ENCODE measurements around the gene ISOC1.
A peak's percentile ranks its signal among the peaks of the same experiment; 100 is the strongest.

Gene ISOC1

DNA sequence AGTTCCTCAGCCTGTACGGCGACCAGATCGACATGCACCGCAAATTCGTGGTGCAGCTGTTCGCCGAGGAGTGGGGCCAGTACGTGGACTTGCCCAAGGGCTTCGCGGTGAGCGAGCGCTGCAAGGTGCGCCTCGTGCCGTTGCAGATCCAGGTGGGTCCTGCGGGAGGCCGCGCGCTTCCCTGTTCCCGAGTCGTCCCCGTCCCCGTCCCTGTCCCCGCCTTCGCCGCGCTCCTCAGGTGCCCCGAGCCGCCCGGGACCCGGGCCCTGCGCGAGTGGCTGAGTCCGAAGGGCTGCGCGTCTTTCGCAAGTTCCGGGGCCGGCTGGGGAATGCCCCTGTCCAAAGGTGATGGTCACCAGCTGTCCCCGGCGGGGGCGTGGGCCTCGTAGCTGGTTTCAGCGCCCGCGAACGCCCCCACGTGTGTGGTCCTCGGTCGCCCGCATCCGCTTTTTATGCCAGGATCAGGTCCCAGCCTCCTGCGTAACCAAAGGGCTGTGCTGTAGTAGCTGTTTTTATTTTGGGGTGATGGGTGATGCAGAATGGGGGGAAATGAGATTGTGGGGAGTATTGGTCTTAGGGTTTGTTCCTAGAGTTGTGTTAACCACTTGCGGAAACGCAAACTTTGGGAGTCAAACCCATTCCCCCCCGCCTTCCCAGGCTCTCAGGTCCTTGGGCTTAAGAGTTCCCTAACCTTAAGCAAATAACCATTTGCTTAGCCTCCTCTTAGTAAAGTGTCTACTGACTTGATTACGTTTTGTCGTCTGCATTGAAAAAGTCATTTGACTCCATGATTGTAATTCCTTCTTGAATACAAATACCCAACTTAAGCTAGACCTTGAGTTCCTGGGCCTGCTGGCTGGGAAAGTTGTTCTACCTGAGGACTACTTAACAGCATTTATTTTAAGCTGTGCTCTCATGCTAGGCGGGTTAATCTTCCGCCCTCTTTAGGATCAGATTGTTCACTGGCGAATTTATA lies 663 bp downstream of the ISOC1 start:
- peak; percentile 41 for DNase-seq (ENCODE audit: low read depth)

GRCh38 chr5:129096382-129096991 lies 1.9 kb downstream of the ISOC1 start:
- DNase-seq (ENCODE audit: low read depth) = no peak

GRCh38 chr5:129097498-129098296 lies 3.1 kb downstream of the ISOC1 start:
- no peak for DNase-seq (ENCODE audit: low read depth)

DNA sequence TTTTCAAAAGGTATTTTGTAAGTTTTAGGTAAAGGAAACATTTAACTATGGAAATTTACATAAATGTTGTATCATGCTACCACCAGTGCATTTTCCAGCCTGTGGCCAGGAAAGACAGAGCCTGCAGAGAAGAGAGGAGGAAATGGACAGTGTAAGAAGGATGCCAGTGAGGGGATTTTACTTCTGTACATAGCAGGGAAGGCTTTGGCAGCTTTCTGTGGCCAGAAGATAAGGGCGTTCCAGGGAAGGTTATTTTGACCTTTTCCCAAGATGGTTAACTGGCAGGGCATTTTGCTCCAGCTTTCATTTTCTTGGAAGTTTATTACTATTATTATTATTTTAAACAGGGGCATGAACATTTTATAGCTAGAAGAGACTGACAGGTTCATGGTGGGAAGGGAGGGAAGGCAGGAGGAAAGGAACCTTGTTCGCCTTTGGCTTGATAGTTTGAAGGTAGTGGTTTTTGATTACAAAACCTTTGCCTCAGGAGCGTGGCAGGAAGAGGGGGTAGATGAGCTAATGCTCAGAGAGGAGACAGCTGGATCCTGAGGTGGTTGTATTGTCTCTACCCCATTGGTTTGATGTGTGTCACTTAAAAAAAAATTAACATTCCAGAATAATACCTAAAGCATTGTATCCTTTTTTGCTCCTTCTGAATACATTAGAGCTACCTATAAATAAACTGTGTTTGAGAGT lies 4.1 kb downstream of the ISOC1 start:
- DNase-seq (ENCODE audit: low read depth) = no peak

DNA sequence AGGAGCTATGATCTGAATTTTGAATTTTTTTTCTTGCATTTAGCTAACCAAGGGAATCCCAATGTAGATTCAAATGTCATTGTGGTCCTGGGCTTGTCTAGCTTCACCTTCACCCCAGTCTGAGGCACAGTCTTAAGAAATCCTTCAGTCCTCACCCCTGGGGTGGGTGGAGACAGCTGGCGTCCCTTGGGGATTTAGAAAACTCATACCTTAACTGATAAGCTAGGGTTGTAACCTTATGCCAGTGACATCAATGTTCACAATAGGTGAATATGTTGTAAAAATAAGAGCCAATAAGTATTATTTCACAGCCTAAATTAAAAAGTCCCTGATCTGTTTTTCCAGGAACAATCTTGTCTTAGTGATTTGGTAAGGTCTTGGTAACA lies 4.6 kb downstream of the ISOC1 start:
- no peak for DNase-seq (ENCODE audit: low read depth)

- no peak for DNase-seq (ENCODE audit: low read depth)
Observed at GRCh38 chr5:129101794-129102193, 7.2 kb downstream of the ISOC1 start.

GRCh38 chr5:129103397-129103796 lies 8.8 kb downstream of the ISOC1 start:
- DNase-seq (ENCODE audit: low read depth) = no peak

DNA sequence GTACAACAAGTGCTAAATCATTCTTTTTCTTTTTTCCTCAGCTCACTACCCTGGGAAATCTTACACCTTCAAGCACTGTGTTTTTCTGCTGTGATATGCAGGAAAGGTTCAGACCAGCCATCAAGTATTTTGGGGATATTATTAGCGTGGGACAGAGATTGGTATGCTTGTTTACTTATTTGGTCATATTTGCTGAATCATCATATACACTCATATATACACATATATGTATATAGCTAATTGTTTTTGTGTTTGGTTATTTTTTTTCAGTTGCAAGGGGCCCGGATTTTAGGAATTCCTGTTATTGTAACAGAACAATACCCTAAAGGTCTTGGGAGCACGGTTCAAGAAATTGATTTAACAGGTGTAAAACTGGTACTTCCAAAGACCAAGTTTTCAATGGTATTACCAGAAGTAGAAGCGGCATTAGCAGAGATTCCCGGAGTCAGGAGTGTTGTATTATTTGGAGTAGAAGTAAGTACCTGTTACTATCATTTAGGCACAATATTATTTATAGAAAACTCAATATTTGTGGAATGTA lies 10.4 kb downstream of the ISOC1 start:
- DNase-seq (ENCODE audit: low read depth) = no peak

DNA sequence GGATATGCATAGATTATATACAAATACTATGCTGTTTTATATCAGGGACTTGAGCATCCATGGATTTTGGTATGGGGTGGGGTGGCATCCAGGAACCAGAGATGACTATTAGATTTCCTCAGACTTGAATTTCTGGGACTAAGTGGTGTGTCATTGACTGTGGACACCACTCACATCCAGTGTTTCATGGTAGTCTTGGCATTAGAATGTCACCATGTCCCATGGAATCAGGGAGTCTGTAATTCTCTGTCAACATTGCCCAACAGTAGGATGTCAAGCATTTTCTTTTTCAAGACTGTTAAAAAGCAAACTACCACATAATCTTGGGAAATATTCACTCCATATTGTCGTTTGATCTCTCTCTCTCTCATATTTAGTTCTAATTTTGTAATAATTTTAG lies 13.1 kb downstream of the ISOC1 start:
- DNase-seq (ENCODE audit: low read depth) = no peak

GRCh38 chr5:129110742-129111141 lies 16.2 kb downstream of the ISOC1 start:
- no peak for DNase-seq (ENCODE audit: low read depth)

GRCh38 chr5:129111351-129111750 lies 16.8 kb downstream of the ISOC1 start:
- DNase-seq (ENCODE audit: low read depth) = no peak

- no peak for DNase-seq (ENCODE audit: low read depth)
Observed at GRCh38 chr5:129112295-129112694, 17.7 kb downstream of the ISOC1 start.

DNA sequence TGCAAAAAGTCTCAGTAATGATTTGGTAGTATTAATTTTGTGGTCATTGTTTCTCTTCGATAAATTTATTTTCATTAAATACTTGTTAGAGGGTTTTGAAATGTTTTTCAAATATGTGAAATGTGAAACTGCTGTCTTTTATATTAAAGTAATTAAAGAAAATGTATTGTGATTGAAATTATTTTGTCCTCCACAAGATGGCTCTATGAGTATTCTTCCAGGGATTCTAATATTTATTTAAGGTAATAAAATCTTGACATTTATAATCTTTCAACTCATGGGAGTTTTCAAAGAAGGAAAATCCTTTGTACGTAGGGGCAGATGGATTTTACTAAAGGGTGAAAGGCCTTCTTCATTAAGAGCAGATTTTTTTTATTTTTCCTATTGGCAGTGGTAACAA lies 19.3 kb downstream of the ISOC1 start:
- DNase-seq (ENCODE audit: low read depth) = no peak

GRCh38 chr5:129114539-129115193 lies 20.1 kb downstream of the ISOC1 start:
- DNase-seq (ENCODE audit: low read depth) = no peak

DNA sequence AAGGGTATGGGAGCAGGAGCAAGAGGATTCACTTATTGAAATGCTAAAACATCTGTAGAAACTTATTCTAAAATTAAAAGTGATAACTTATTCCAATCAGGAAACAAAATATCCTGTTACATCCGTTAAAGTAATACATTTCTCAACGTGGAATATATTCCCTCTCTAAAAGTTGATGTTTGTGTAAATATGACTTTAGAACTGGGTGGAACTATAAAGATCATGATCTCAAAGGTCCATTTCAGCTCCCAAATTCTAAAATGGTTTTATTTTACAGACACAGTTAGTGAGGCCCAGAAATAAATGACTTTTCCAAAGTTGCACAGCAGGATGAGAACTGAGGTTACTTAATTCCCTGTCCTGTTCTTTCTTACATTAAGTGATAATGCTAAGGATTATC lies 21.1 kb downstream of the ISOC1 start:
- no peak for DNase-seq (ENCODE audit: low read depth)

- DNase-seq (ENCODE audit: low read depth) = no peak
Observed at GRCh38 chr5:129116797-129117196, 22.2 kb downstream of the ISOC1 start.

GRCh38 chr5:129118405-129118804 lies 23.9 kb downstream of the ISOC1 start:
- no peak for DNase-seq (ENCODE audit: low read depth)

DNA sequence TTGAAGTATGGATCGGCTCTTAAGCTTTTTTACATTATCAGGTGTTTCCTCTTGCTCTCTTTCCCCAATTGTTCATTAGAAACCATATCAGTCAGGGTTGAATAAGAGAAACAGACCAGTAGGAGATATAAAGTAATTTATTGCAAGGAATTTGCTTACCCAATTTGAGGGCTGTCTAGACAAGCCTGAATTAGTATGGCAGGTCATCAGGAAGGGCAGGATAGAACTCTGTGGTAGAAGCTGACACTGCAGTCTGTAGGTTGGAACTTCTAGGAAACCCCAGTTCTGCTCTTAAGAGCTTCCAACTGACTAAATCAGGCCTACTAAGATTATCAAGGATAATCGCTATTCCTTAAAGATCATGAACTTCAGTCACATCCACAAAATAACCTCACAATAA lies 24.3 kb downstream of the ISOC1 start:
- DNase-seq (ENCODE audit: low read depth) = no peak

- no peak for DNase-seq (ENCODE audit: low read depth)
Observed at GRCh38 chr5:129120158-129120581, 25.6 kb downstream of the ISOC1 start.

DNA sequence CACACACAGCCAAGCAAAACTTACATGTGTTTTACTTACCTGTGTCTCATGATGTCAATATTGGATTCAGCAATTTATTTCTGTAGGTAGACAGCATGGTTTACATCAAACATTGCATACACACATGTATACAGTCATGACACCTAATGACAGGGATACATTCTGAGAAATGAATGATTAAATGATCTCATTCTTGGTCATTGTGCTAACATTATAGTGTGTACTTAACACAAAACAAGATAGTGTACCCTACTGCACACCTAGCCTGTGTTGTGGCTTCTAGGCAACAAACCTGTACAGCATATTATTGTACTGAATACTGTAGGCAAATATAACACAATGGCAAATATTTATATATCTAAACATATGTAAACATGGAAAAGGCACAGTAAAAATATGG lies 28.0 kb downstream of the ISOC1 start:
- DNase-seq (ENCODE audit: low read depth) = no peak

DNA sequence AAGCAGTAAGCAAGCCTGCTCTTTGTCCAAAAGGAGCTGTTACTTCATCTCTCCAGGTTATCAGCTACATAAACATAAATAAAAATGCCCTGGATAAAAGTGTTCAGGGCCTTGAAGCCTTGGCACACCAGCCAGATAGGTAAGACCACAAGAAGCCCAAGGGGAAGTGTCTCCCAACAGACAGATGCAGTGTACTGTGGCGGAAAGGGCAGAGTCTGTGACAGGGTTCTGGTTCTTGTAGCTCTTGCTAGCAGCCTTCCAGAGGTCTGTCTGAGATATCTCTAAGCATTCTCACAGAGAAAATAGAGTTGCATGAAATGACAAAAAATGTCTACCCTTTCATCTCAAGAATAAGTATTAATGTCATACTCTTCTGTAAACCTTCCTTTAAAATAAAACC lies 30.1 kb downstream of the ISOC1 start:
- no peak for DNase-seq (ENCODE audit: low read depth)

Measured in stimulated activated CD8-positive, alpha-beta memory T cell treated with anti-CD3 and anti-CD28 coated beads, Interleukin-4, amount 100 ng/mL, for 24 hours (primary cell).